Uterus (tissue), 4 donors: ENCODE measurements around the gene NOX1. TPM values are rescaled to one million over a fixed set of nuclear protein-coding genes. Genes with fewer than 3 reads are reported as not detected.
A peak's percentile ranks its signal among the peaks of the same experiment; 100 is the strongest.

Experiments used
- DNase-seq, 2 donors: peaks; one replicate each; pipeline ENCODE4 v3.0.0-alpha.2; 2019 to 2020
- H3K27ac ChIP-seq, 2 donors: fragments of 200-600 bp; sonication (generic); 1 replicate in 1 of 2; 2 replicates in 1 of 2; pipeline ENCODE4 v1.5.1; 2016 to 2018
- H3K27me3 ChIP-seq, 2 donors: fragments of 200-600 bp; sonication (generic); one replicate each; pipeline ENCODE4 v1.5.1; 2018 to 2019; ENCODE audit warnings: control low read depth in 1 of 2
- H3K36me3 ChIP-seq, 2 donors: fragments of 200-600 bp; sonication (generic); one replicate each; pipeline ENCODE4 v1.5.1; 2019; ENCODE audit warnings: control low read depth in 1 of 2
- H3K4me1 ChIP-seq, 2 donors: fragments of 200-600 bp; sonication (generic); one replicate each; pipeline ENCODE4 v1.5.1; 2018 to 2019; ENCODE audit warnings: control low read depth in 1 of 2
- H3K4me3 ChIP-seq, 2 donors: fragments of 200-600 bp; sonication (generic); 1 replicate in 1 of 2; 2 replicates in 1 of 2; pipeline ENCODE4 v1.5.1; 2018 to 2019; ENCODE audit warnings: mild to moderate bottlenecking in 1 of 2
- H3K9me3 ChIP-seq, 2 donors: fragments of 200-600 bp; sonication (generic); one replicate each; pipeline ENCODE4 v1.5.1; 2019; ENCODE audit warnings: control low read depth in 1 of 2
- POLR2A ChIP-seq, 2 donors: fragments of 450-650 bp; IDR thresholded peaks; one replicate each; pipeline ENCODE4 v1.6.1; 2016; ENCODE audit warnings: antibody characterized with exemption in 2 of 2, mild to moderate bottlenecking in 1 of 2, moderate library complexity in 1 of 2
- intact Hi-C: fragments of 100-400 bp; cut with DNase I; formaldehyde crosslinking; loops from one replicate; pipeline ENCODE4 v1.15.1; 2023; ENCODE audit warnings: low total_unique reads
- total RNA-seq, 4 donors: library from RNA; depleted of rRNA in 3 of 4; stranded (reverse); fragments of >200 nt in 3 of 4; gene quantifications; one replicate each; pipeline versions ENCODE4 v1.1.0 to v1.2.4, GENCODE V29; 2014 to 2023
- TF ChIP-seq, protein P1 (sequence below), 4 experiments: fragments of 200-600 bp in 2 of 4; fragments of 450-650 bp in 2 of 4; sonication (generic) in 2 of 4; IDR thresholded peaks; one replicate each; pipeline ENCODE4 v1.5.1; 2016 to 2019; ENCODE audit warnings: antibody characterized with exemption in 4 of 4, mild to moderate bottlenecking in 2 of 4, moderate library complexity in 1 of 4
- donor health status: DM: yes; HTN: yes; CAD: no.

Gene NOX1
- total RNA-seq, 4 donors from 2014 or later = not detected

DNA sequence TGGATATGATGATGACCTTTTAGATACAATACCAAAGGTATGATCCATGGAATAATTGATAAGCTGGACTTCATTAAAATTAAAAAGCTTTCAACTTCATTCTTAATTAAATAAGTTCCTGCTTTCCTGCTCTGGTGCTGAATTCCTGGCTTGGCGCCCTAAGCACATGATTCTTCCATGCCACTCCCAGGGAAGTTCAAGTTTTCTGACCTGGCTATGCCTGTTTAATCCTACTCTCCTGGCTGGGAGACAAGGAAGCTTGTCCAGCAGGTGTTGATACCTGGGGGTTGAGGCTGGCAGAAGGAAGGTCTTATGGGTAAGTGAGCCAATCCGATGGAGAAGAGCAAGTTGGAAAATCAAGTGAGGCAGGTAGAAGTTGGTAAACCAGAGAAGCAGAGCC is 30.3 kb upstream of the NOX1 start:
- Histone ChIP-seq H3K27ac (no peak overlapping the region), H3K9me3 (no peaks in the 10 kb centered on the region), H3K4me3 (no peak overlapping the region), H3K27me3 (no peaks in the 10 kb centered on the region), H3K4me1 (no peaks in the 10 kb centered on the region), H3K36me3 (no peaks in the 10 kb centered on the region)
- no peak for DNase-seq
- TF ChIP-seq, protein P1, sequence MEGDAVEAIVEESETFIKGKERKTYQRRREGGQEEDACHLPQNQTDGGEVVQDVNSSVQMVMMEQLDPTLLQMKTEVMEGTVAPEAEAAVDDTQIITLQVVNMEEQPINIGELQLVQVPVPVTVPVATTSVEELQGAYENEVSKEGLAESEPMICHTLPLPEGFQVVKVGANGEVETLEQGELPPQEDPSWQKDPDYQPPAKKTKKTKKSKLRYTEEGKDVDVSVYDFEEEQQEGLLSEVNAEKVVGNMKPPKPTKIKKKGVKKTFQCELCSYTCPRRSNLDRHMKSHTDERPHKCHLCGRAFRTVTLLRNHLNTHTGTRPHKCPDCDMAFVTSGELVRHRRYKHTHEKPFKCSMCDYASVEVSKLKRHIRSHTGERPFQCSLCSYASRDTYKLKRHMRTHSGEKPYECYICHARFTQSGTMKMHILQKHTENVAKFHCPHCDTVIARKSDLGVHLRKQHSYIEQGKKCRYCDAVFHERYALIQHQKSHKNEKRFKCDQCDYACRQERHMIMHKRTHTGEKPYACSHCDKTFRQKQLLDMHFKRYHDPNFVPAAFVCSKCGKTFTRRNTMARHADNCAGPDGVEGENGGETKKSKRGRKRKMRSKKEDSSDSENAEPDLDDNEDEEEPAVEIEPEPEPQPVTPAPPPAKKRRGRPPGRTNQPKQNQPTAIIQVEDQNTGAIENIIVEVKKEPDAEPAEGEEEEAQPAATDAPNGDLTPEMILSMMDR (IDR thresholded peaks at IDR 0.05) = no peak
- no peak for TF ChIP-seq POLR2A (IDR thresholded peaks at IDR 0.05)
- intact Hi-C loops = no loop called here

DNA sequence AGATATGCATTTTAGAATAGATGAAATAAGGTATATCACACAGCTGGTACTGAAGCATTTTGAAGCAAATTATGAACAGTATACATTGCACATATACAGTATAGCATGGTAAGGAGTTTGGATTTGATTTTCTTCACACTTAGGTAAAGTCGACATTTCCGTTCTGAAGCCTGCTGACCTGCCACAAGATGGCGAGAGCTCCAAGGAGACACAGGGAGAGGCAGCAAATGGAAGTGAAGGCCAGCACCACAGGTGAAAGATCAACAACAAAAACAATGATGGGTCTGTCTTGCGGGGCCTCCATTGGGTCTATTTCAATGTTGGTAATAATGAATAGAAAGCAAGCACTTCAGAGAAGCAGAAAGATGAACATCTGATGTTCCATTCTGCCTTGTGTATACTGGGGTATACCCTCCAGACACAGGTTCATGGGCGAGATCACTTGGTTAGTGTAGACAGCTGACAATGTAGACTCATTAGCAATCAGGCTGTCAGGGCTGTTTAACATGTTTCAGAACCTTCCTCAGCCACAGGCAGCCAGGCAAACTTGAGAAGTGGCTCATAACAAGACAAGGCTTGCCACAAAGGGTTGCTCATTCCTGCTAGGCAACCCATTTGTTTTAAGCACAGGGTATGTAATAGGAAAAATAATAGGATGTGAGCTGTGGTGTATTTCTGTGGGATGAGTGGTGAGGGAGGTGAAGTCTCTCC is 21.4 kb upstream of the NOX1 start:
- DNase-seq = no peak
- H3K4me1 ChIP-seq = no peaks in the 10 kb centered on the region
- TF ChIP-seq POLR2A (IDR thresholded peaks at IDR 0.05) = no peak
- TF ChIP-seq, protein P1 (IDR thresholded peaks at IDR 0.05) = peak in 1 of 4 experiments; percentile 9

DNA sequence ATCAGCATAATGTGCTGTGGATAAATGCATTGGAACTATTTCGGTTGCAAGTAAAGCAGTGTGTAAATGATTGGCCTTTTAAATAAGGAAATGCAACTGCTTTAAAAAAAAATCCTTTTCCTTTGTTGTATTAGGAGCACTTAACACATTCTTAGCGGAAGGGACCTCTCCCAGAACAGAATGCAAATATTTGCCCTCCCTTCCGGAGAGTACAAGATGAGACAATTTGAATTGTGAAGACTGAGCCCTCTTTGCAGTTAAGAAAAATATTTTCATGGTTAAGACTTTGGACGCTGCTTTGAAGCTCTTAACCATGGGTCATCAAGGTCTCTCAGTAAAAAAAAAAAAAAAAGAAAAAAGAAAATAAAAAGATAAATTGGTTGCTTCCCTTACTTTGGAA is 9.5 kb upstream of the NOX1 start:
- Histone ChIP-seq H3K4me3 (no peak overlapping the region), H3K36me3 (no peaks in the 10 kb centered on the region), H3K27ac (no peak overlapping the region), H3K27me3 (peaks cover 0 to 5% of the 10 kb centered on the region in 2 donors), H3K9me3 (no peaks in the 10 kb centered on the region), H3K4me1 (no peaks in the 10 kb centered on the region)
- DNase-seq = no peak
- TF ChIP-seq, protein P1 (IDR thresholded peaks at IDR 0.05) = no peak
- TF ChIP-seq POLR2A (IDR thresholded peaks at IDR 0.05) = no peak
- intact Hi-C loops = no loop called here

More for the DNA sequence above, 21.4 kb upstream of the NOX1 start:
- no peaks in the 10 kb centered on the region for H3K9me3 ChIP-seq
- H3K36me3 ChIP-seq = no peaks in the 10 kb centered on the region
- no peak overlapping the region for H3K27ac ChIP-seq
- intact Hi-C loops = no loop called here
- H3K27me3 ChIP-seq = no peaks in the 10 kb centered on the region
- H3K4me3 ChIP-seq = no peak overlapping the region

DNA sequence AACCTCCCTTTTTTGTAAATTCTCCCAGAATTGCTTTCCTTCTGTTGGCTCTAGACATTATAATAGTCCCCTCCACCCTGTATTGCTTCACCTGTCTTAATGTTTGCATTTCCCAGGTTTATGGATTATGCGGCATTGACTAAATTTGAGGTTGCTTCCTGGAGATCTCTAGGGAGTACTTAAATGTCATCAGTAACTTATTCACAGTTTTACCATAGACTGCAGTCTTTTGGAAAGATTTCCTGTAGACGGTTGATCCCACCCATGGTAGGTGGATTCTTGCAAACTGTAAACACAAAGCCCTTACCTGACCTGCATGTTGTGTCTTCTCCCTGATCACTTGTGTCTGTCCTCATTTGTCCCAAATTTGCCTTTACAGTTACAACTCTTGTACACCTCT is 6.2 kb upstream of the NOX1 start:
- H3K36me3 ChIP-seq = no peaks in the 10 kb centered on the region
- H3K4me1 ChIP-seq = no peaks in the 10 kb centered on the region
- peaks cover 0 to 5% of the 10 kb centered on the region in 2 donors for H3K27me3 ChIP-seq
- intact Hi-C loops = no loop called here
- no peak for DNase-seq
- H3K27ac ChIP-seq = no peak overlapping the region
- TF ChIP-seq, protein P1 (IDR thresholded peaks at IDR 0.05) = no peak
- TF ChIP-seq POLR2A (IDR thresholded peaks at IDR 0.05) = no peak
- H3K4me3 ChIP-seq = no peak overlapping the region
- no peaks in the 10 kb centered on the region for H3K9me3 ChIP-seq

DNA sequence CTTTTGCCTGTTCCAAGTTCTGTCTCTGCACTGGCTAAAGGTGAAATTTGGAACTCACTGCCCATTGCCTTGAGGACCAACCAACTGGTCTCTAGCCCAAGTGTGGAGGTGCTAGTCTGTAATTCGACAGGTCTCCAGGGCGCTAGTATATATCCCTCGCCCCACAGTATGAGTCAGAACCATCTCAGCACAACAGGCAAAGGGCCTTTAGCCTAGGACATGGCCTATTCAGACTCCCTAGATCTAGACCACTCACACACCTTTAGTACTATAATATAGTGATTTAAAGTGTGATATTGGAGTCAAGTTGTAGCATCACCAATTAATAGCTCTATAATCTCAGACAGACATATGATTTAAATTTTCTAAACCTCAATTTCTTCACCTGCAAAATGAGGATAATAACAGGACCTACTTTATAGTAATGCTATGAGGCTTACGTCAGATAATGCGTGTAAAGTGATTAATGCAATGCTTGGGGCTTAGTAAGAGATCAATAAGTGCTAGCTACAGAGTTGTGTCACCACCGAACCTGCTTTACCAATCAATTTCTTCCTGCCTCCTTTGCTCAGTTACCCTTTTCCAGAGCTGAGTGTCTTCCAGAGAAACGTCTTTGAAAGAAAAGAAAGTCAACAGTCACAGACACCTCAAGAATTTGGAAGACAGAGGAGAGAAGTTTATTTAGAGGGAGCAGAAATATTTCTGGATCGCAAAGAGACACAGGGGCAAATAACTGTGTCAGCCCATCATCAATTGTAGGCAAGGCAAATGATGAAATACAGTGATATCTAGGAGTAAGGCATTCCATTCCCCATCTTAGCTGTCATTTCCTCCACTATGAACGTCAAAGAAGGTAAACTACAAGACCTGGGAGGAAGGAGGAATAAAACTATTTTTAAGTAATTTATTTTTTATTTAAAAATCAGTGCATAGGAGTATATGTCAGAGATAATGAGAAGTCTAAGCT is 2.3 kb downstream of the NOX1 start:
- Histone ChIP-seq H3K4me1 (no peaks in the 10 kb centered on the region), H3K27me3 (no peaks in the 10 kb centered on the region), H3K27ac (no peak overlapping the region), H3K9me3 (no peaks in the 10 kb centered on the region), H3K4me3 (no peak overlapping the region), H3K36me3 (no peaks in the 10 kb centered on the region)
- no peak for DNase-seq
- TF ChIP-seq POLR2A (IDR thresholded peaks at IDR 0.05) = no peak
- TF ChIP-seq, protein P1 (IDR thresholded peaks at IDR 0.05) = no peak
- intact Hi-C loops = no loop called here
